Epithelial cell of prostate (primary cell): Measurements from ENCODE around the gene NLRP6.
"Not testable (repeated sequence)": the region's sequence is repeated elsewhere in the genome, so short reads cannot be mapped to it uniquely, and the experiment has no call there.

ENCODE experiments used
- DNase-seq: peaks from one replicate; pipeline ENCODE4 v3.0.0-alpha.2; 2011; ENCODE audit warnings: low read depth, low spot score
- H3K27ac ChIP-seq: fragments of 450-650 bp; 2 replicates; pipeline ENCODE4 v1.5.1; 2017; ENCODE audit warnings: mild to moderate bottlenecking

NLRP6 gene

DNA sequence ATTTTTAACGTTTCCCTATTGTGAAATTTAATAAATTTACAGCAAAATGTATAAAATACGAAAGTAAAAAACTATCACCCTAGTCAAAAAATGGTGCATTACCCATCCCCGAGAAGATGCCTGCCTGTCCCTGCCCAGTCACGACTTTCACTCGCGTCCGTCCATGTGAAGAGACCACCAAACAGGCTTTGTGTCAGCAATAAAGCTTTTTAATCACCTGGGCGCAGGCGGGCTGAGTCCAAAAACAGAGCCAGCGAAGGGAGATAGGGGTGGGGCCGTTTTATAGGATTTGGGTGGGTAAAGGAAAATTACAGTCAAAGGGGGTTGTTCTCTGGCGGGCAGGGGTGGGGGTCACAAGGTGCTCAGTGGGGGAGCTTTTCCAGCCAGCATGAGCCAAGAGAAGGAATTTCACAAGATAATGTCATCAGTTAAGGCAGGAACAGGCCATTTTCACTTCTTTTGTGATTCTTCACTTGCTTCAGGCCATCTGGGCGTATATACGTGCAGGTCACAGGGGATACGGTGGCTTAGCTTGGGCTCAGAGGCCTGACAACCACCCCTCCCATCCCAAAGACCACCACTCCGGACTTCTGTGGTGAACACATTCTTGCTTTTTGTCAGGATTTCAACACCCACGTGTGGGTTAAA, 55.5 kb downstream of the NLRP6 start:
- DNase-seq, H3K27ac ChIP-seq: not testable (repeated sequence)

- DNase-seq: no peak
- no peak overlapping the region for H3K27ac ChIP-seq
Observed at GRCh38 chr11:334264-334994, 56.2 kb downstream of the NLRP6 start.
